Measurements from ENCODE around the gene SPTBN1. TPM values are rescaled to one million over a fixed set of nuclear protein-coding genes. Genes with fewer than 3 reads are reported as not detected.
A peak's percentile ranks its signal among the peaks of the same experiment; 100 is the strongest.

SPTBN1 gene
- total and polyA plus RNA-seq, 5 donors = 141 to 348 (median 331) TPM

GRCh38 chr2:54594048-54594447 lies 137.9 kb downstream of the SPTBN1 start:
- no peak for ATAC-seq
- Histone ChIP-seq H3K4me1 (ENCODE audit: control insufficient read depth, insufficient read depth, low read length) (peaks cover 35% of the 10 kb centered on the region), H3K4me3 (ENCODE audit: low read length) (no peak overlapping the region), H3K27me3 (ENCODE audit: control insufficient read depth, insufficient read depth) (no peaks in the 10 kb centered on the region), H3K9me3 (ENCODE audit: control insufficient read depth, low read length) (no peaks in the 10 kb centered on the region), H3K27ac (ENCODE audit: low read length) (no peak overlapping the region)
- DNase-seq = no peak
- 91% methylated on average over 4 of the region's 4 CpGs for WGBS
- intact Hi-C loops (cut with DNase I) = no loop called here

GRCh38 chr2:54595161-54595803 lies 139.2 kb downstream of the SPTBN1 start:
- DNase-seq (no peak), ATAC-seq (no peak)
- no peaks in the 10 kb centered on the region for H3K27me3 ChIP-seq (ENCODE audit: control insufficient read depth, insufficient read depth)
- H3K27ac ChIP-seq (ENCODE audit: low read length) = no peak overlapping the region
- no peak overlapping the region for H3K4me3 ChIP-seq (ENCODE audit: low read length)
- H3K9me3 ChIP-seq (ENCODE audit: control insufficient read depth, low read length) = no peaks in the 10 kb centered on the region
- WGBS = 93% methylated on average over 13 of the region's 13 CpGs
- peaks cover 44% of the 10 kb centered on the region for H3K4me1 ChIP-seq (ENCODE audit: control insufficient read depth, insufficient read depth, low read length)
- intact Hi-C loops (cut with DNase I) = no loop called here

GRCh38 chr2:54595999-54596902 lies 140.1 kb downstream of the SPTBN1 start:
- Histone ChIP-seq H3K4me3 (ENCODE audit: low read length) (no peak overlapping the region), H3K4me1 (ENCODE audit: control insufficient read depth, insufficient read depth, low read length) (peaks cover 42% of the 10 kb centered on the region), H3K27me3 (ENCODE audit: control insufficient read depth, insufficient read depth) (no peaks in the 10 kb centered on the region), H3K9me3 (ENCODE audit: control insufficient read depth, low read length) (no peaks in the 10 kb centered on the region), H3K27ac (ENCODE audit: low read length) (peak overlapping the region; percentile 21)
- intact Hi-C loops (cut with DNase I) = no loop called here
- ATAC-seq = peak; percentile 68 to 85
- 30% methylated on average over 15 of the region's 15 CpGs for WGBS
- peak; percentile 64 to 74 (median 70) for DNase-seq

- intact Hi-C loops (cut with DNase I) = no loop called here
- no peak overlapping the region for H3K4me3 ChIP-seq (ENCODE audit: low read length)
- ATAC-seq = peak; percentile 4 to 24
- H3K27me3 ChIP-seq (ENCODE audit: control insufficient read depth, insufficient read depth) = no peaks in the 10 kb centered on the region
- peak overlapping the region; percentile 8 for H3K27ac ChIP-seq (ENCODE audit: low read length)
- no peaks in the 10 kb centered on the region for H3K9me3 ChIP-seq (ENCODE audit: control insufficient read depth, low read length)
- whole genome bisulfite sequencing = 39% methylated on average over 5 of the region's 5 CpGs
- DNase-seq = peak; percentile 42 to 79 (median 75)
- H3K4me1 ChIP-seq (ENCODE audit: control insufficient read depth, insufficient read depth, low read length) = peaks cover 50% of the 10 kb centered on the region
Observed at GRCh38 chr2:54597153-54597848, 141.2 kb downstream of the SPTBN1 start.

- Histone ChIP-seq H3K9me3 (ENCODE audit: control insufficient read depth, low read length) (no peaks in the 10 kb centered on the region), H3K27me3 (ENCODE audit: control insufficient read depth, insufficient read depth) (no peaks in the 10 kb centered on the region), H3K27ac (ENCODE audit: low read length) (peak overlapping the region; percentile 48), H3K4me1 (ENCODE audit: control insufficient read depth, insufficient read depth, low read length) (peaks cover 56% of the 10 kb centered on the region), H3K4me3 (ENCODE audit: low read length) (no peak overlapping the region)
- intact Hi-C loops (cut with DNase I) = no loop called here
- ATAC-seq (no peak), DNase-seq (no peak)
- WGBS = 95% methylated on average over 14 of the region's 14 CpGs
Observed at GRCh38 chr2:54598347-54599325, 142.5 kb downstream of the SPTBN1 start.

DNA sequence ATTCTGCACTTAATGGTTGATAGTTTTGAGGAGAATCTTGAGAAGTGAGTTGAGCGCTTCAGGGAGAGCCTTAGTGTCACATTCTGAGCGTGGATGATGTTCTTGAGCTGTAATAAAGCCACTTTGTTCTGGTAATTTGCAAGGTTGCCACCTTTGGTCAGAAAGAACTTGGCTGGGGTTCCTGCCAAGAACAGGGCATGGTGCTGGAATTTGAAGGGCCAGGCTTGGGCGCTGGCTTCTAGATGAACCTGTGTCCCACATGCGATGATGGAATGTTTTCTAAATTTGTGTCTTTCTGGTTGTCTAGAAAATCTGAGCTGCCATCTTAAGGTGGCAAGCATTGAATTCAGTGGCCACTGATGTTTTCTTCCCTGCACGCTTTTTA lies 143.2 kb downstream of the SPTBN1 start:
- no peak overlapping the region for H3K4me3 ChIP-seq (ENCODE audit: low read length)
- 74% methylated on average over 5 of the region's 5 CpGs for WGBS
- intact Hi-C loops (cut with DNase I) = no loop called here

DNA sequence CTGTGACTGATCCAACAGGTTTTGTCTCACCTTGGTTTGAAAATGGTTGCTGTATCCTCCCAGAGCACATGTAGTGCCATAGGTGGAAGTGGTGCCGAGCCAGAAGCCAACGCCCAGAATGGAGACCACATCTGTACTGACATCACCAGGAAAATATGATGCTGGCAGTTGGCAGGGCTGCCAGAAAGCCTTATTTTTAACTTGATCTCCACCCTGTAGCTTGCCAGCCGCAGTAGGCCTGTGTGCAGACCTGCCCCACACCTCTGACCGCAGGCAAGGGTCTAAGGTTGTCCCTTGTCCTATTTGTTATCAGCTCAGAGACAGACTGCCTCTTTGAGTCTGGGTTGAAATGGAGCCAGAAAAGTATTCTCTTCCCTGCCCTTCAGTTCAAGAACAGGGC lies 143.8 kb downstream of the SPTBN1 start:
- Histone ChIP-seq H3K27ac (ENCODE audit: low read length) (peak overlapping the region; percentile 82), H3K4me3 (ENCODE audit: low read length) (no peak overlapping the region), H3K9me3 (ENCODE audit: control insufficient read depth, low read length) (no peaks in the 10 kb centered on the region), H3K27me3 (ENCODE audit: control insufficient read depth, insufficient read depth) (no peaks in the 10 kb centered on the region), H3K4me1 (ENCODE audit: control insufficient read depth, insufficient read depth, low read length) (peaks cover 66% of the 10 kb centered on the region)
- DNase-seq (peak; percentile 72 to 79 (median 77)), ATAC-seq (peak; percentile 36 to 68)
- intact Hi-C loops (cut with DNase I) = no loop called here
- WGBS = 32% methylated on average over 4 of the region's 4 CpGs

More for the DNA sequence above, 143.2 kb downstream of the SPTBN1 start:
- no peak for ATAC-seq
- no peak for DNase-seq
- Histone ChIP-seq H3K27ac (ENCODE audit: low read length) (peak overlapping the region; percentile 82), H3K9me3 (ENCODE audit: control insufficient read depth, low read length) (no peaks in the 10 kb centered on the region), H3K4me1 (ENCODE audit: control insufficient read depth, insufficient read depth, low read length) (peaks cover 61% of the 10 kb centered on the region), H3K27me3 (ENCODE audit: control insufficient read depth, insufficient read depth) (no peaks in the 10 kb centered on the region)

- Histone ChIP-seq H3K9me3 (ENCODE audit: control insufficient read depth, low read length) (no peaks in the 10 kb centered on the region), H3K27me3 (ENCODE audit: control insufficient read depth, insufficient read depth) (no peaks in the 10 kb centered on the region), H3K4me3 (ENCODE audit: low read length) (no peak overlapping the region), H3K4me1 (ENCODE audit: control insufficient read depth, insufficient read depth, low read length) (peaks cover 60% of the 10 kb centered on the region), H3K27ac (ENCODE audit: low read length) (peak overlapping the region; percentile 39)
- ATAC-seq (no peak), DNase-seq (no peak)
- intact Hi-C loops (cut with DNase I) = no loop called here
- WGBS = 31% methylated on average over 2 of the region's 2 CpGs
Observed at GRCh38 chr2:54601339-54601738, 145.2 kb downstream of the SPTBN1 start.

GRCh38 chr2:54602736-54603322 lies 146.7 kb downstream of the SPTBN1 start:
- Histone ChIP-seq H3K4me3 (ENCODE audit: low read length) (no peak overlapping the region), H3K27ac (ENCODE audit: low read length) (peak overlapping the region; percentile 39), H3K4me1 (ENCODE audit: control insufficient read depth, insufficient read depth, low read length) (peaks cover 53% of the 10 kb centered on the region), H3K9me3 (ENCODE audit: control insufficient read depth, low read length) (no peaks in the 10 kb centered on the region), H3K27me3 (ENCODE audit: control insufficient read depth, insufficient read depth) (no peaks in the 10 kb centered on the region)
- DNase-seq = no peak
- WGBS = 38% methylated on average over 5 of the region's 5 CpGs
- peak; percentile 5 to 15 for ATAC-seq
- intact Hi-C loops (cut with DNase I) = no loop called here

DNA sequence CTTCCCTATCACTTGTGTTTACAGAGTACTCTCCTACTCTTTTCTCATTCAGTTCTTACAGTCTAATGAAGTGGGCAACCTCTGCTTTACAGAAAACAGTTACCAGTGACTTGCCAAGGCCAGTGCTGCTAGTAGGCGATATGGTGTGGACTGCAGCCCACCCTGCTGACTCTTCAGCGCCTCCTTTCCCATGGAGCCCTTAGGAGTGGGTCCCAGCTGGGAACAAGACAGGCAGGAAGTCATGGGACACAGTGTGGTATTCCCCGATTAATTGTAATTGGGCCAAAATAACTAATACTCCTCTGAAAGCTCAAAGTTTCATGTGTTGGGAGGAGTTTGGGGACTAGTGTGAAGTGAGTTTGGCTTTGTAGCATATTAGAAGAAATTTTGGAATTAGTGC lies 147.2 kb downstream of the SPTBN1 start:
- peak in 2 of 3 donors; percentile 41 to 64 for DNase-seq
- WGBS = 39% methylated on average over 3 of the region's 3 CpGs

More for the DNA sequence above, 147.2 kb downstream of the SPTBN1 start:
- intact Hi-C loops (cut with DNase I) = no loop called here
- Histone ChIP-seq H3K27me3 (ENCODE audit: control insufficient read depth, insufficient read depth) (no peaks in the 10 kb centered on the region), H3K4me1 (ENCODE audit: control insufficient read depth, insufficient read depth, low read length) (peaks cover 55% of the 10 kb centered on the region), H3K4me3 (ENCODE audit: low read length) (no peak overlapping the region), H3K27ac (ENCODE audit: low read length) (peak overlapping the region; percentile 39), H3K9me3 (ENCODE audit: control insufficient read depth, low read length) (no peaks in the 10 kb centered on the region)
- peak; percentile 50 to 60 for ATAC-seq
